ENCODE data around the gene ZNF341. TPM values are rescaled to one million over a fixed set of nuclear protein-coding genes. Genes with fewer than 3 reads are reported as not detected.

The ZNF341 gene
- polyA plus RNA-seq, 1 donor (not counting 4 experiments of a cell fraction or from before 2014, with no cell fraction given): 1.7 TPM

DNA sequence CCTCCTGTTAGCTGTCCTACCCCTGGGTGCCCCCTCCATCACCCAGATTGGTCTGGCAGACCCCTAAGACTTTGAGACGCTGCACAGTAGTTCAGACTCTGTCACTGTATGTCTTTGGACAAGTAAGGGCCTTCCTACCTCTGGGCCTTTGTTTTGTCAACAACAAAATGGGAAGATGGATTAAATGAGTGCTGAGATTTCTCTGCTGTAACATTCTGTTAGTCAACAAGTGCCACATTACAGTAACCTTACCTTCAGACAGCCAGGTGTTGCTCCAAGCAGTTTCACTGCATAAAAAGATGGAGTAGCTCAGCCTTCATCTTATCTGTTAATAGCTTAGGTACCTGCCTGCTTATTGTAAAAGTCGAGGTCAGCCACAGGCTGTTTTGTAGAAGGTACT is 95.3 kb downstream of the ZNF341 start:
- H3K27ac ChIP-seq (ENCODE audit: control insufficient read depth, insufficient read depth, low read length): no peak overlapping the region
- H3K9me1 ChIP-seq (ENCODE audit: control insufficient read depth, extremely low read depth, insufficient read depth, low read length): peaks cover 13% of the 10 kb centered on the region
- TF ChIP-seq, protein P1, sequence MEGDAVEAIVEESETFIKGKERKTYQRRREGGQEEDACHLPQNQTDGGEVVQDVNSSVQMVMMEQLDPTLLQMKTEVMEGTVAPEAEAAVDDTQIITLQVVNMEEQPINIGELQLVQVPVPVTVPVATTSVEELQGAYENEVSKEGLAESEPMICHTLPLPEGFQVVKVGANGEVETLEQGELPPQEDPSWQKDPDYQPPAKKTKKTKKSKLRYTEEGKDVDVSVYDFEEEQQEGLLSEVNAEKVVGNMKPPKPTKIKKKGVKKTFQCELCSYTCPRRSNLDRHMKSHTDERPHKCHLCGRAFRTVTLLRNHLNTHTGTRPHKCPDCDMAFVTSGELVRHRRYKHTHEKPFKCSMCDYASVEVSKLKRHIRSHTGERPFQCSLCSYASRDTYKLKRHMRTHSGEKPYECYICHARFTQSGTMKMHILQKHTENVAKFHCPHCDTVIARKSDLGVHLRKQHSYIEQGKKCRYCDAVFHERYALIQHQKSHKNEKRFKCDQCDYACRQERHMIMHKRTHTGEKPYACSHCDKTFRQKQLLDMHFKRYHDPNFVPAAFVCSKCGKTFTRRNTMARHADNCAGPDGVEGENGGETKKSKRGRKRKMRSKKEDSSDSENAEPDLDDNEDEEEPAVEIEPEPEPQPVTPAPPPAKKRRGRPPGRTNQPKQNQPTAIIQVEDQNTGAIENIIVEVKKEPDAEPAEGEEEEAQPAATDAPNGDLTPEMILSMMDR (optimal IDR thresholded peaks at IDR 0.05 in 1 of 3, IDR thresholded peaks at IDR 0.05 in 1 of 3, conservative IDR thresholded peaks at IDR 0.05 in 1 of 3; ENCODE audit: extremely low read depth in 1 of 3, insufficient read depth in 2 of 3, low read length in 3 of 3): no peak
- TF ChIP-seq EZH2 (IDR thresholded peaks at IDR 0.05; ENCODE audit: low read length): no peak
- H3K36me3 ChIP-seq (ENCODE audit: control insufficient read depth in 2 of 2, extremely low read depth in 1 of 2, insufficient read depth in 2 of 2, low read length in 2 of 2): peaks cover 2 to 11% of the 10 kb centered on the region in 2 experiments
- H3K27me3 ChIP-seq (ENCODE audit: control insufficient read depth, extremely low read depth, insufficient read depth, low read length): no peaks in the 10 kb centered on the region
- H4K20me1 ChIP-seq (ENCODE audit: control insufficient read depth, extremely low read depth, insufficient read depth, low read length): peaks cover 22% of the 10 kb centered on the region
- no peak overlapping the region for H2AFZ ChIP-seq (ENCODE audit: control insufficient read depth, low read length)
- H3K4me3 ChIP-seq (ENCODE audit: control insufficient read depth in 2 of 3, extremely low read depth in 1 of 3, insufficient read depth in 2 of 3, low read depth in 1 of 3, low read length in 3 of 3): no peak overlapping the region
- H3K79me2 ChIP-seq (ENCODE audit: control insufficient read depth, insufficient read depth, low read length): peaks cover 87% of the 10 kb centered on the region
- H3K9me3 ChIP-seq (ENCODE audit: control insufficient read depth, low read depth, low read length): no peaks in the 10 kb centered on the region
- dilution Hi-C loops (cut with MboI; ENCODE audit: extremely low pct_ligation_motif_present, low sequenced_read_pairs): no loop called here
- H3K9ac ChIP-seq (ENCODE audit: control insufficient read depth, extremely low read depth, insufficient read depth, low read length): no peak overlapping the region
- H3K4me1 ChIP-seq (ENCODE audit: control insufficient read depth, extremely low read depth, insufficient read depth, low read length): no peaks in the 10 kb centered on the region
- H3K4me2 ChIP-seq (ENCODE audit: control insufficient read depth, extremely low read depth, insufficient read depth, low read depth, low read length): no peak overlapping the region
- no peak for FAIRE-seq
- no peak for DNase-seq (ENCODE audit: low read depth, low spot score)

DNA sequence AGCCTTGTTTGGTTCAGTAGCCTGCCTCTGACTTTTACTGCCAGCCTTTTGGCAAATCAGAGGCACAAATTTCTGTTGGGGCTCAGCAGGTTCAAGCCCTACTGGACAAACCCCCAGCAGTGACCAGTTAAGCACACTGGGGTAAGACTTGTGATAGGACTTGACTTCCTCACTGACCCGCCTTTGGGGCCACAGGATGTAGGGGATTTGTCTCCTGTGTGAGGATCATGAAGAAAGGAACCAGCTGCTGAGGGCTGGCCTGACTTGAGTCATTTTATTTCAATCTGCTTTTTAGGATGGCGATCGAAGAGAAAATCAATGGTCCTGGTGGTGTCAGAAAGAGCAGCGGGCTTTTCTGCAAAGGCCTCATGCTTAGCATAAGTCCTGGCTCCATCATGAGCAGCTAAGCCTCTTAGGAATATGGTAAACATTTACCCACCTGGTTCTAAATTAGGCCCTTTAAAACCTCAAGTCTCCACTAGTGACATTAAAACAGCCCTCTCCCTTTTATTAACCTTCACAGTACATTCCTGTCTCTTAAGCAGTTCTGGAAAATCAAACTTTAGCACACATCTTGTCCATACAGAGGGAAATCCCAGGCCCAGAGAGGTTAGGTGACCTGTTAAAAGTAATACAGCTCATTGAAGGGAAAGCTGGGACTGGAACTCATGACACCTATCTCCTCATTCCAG is 96.0 kb downstream of the ZNF341 start:
- Histone ChIP-seq H3K36me3 (ENCODE audit: control insufficient read depth in 2 of 2, extremely low read depth in 1 of 2, insufficient read depth in 2 of 2, low read length in 2 of 2) (peaks cover 2 to 7% of the 10 kb centered on the region in 2 experiments), H3K4me1 (ENCODE audit: control insufficient read depth, extremely low read depth, insufficient read depth, low read length) (no peaks in the 10 kb centered on the region), H3K27me3 (ENCODE audit: control insufficient read depth, extremely low read depth, insufficient read depth, low read length) (no peaks in the 10 kb centered on the region), H3K4me3 (ENCODE audit: control insufficient read depth in 2 of 3, extremely low read depth in 1 of 3, insufficient read depth in 2 of 3, low read depth in 1 of 3, low read length in 3 of 3) (no peak overlapping the region), H3K79me2 (ENCODE audit: control insufficient read depth, insufficient read depth, low read length) (peaks cover 85% of the 10 kb centered on the region), H2AFZ (ENCODE audit: control insufficient read depth, low read length) (no peak overlapping the region), H4K20me1 (ENCODE audit: control insufficient read depth, extremely low read depth, insufficient read depth, low read length) (peaks cover 19% of the 10 kb centered on the region), H3K27ac (ENCODE audit: control insufficient read depth, insufficient read depth, low read length) (no peak overlapping the region), H3K9me1 (ENCODE audit: control insufficient read depth, extremely low read depth, insufficient read depth, low read length) (peaks cover 14% of the 10 kb centered on the region), H3K9me3 (ENCODE audit: control insufficient read depth, low read depth, low read length) (no peaks in the 10 kb centered on the region), H3K9ac (ENCODE audit: control insufficient read depth, extremely low read depth, insufficient read depth, low read length) (no peak overlapping the region), H3K4me2 (ENCODE audit: control insufficient read depth, extremely low read depth, insufficient read depth, low read depth, low read length) (no peak overlapping the region)
- DNase-seq (ENCODE audit: low read depth, low spot score) (no peak), FAIRE-seq (no peak)
- TF ChIP-seq, protein P1 (optimal IDR thresholded peaks at IDR 0.05 in 1 of 3, IDR thresholded peaks at IDR 0.05 in 1 of 3, conservative IDR thresholded peaks at IDR 0.05 in 1 of 3; ENCODE audit: extremely low read depth in 1 of 3, insufficient read depth in 2 of 3, low read length in 3 of 3): no peak
- dilution Hi-C loops (cut with MboI; ENCODE audit: extremely low pct_ligation_motif_present, low sequenced_read_pairs): no loop called here

Data from keratinocyte (primary cell).